Measurements from ENCODE around the gene PCLAF. TPM values are rescaled to one million over a fixed set of nuclear protein-coding genes. Genes with fewer than 3 reads are reported as not detected.
"Not testable (repeated sequence)": the region's sequence is repeated elsewhere in the genome, so short reads cannot be mapped to it uniquely, and the experiment has no call there.

PCLAF gene
- polyA plus RNA-seq, 2 of the 4 experiments (the other 2 are of a cell fraction), result 221 to 452 TPM

DNA sequence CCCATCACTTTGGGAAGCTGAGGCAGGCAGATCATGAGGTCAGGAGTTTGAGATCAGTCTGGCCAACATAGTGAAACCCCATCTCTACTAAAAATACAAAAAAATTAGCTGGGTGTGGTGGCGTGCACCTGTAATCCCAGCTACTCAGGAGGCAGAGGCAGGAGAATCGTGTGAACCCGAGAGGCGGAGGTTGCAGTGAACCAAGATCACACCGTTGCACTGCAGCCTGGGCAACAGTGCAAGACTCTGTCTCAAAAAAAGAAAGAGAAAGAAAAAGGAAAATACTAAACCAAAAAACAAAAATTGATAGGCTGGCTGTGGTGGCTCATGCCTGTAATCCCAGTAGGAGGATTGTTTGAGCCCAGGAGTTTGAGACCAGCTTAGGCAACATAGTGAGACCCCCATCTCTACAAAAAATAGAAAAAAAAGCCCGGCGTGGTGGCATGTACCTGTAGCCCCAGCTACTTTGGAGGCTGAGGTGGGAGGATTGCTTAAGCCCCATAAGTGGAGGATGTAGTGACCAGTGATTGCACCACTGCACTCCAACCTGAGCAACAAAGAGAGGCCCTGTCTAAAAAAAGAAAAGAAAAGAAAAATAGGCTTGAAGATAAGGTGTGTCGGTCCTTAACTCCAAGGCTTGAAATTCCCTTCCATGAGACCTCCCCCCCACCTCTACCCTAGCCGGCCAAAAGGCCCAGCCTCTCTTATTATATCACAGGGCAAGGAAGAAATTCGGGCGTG is 941 bp downstream of the PCLAF start:
- Histone ChIP-seq H3K27ac (peak overlapping the region; percentile 52 to 81), H3K4me3 (peak overlapping the region; percentile 57), H3K4me1 (peaks cover 25% of the 10 kb centered on the region; the same call in 2 of the 3 replicates), H3K4me2 (peak overlapping the region; percentile 76)
- POLR2A ChIA-PET, FAIRE-seq, H3K9me3 ChIP-seq: not testable (repeated sequence)
- DNase-seq (ENCODE audit: low read depth in 1 of 2, low spot score in 1 of 2), result peak in 1 of 2 experiments; percentile 27
- WGBS (ENCODE audit: missing lambda C conversion rate), result 62% methylated on average over 11 of the region's 11 CpGs
- CTCF ChIA-PET, result interaction anchor here (0.7 to 1.5 kb wide), 2 partner anchors 16 to 273 kb away, joined by 3 read pairs; no protein-coding TSS in a partner anchor
- 0 out of 4 replicates have a peak, but pooled peaks of 1 of the 2 experiments have one; percentile 7 for TF ChIP-seq CEBPB (IDR thresholded peaks at IDR 0.05)
- ATAC-seq, result peak in 1 of 2 experiments; percentile 7; a peak in 3 of 6 replicates

DNA sequence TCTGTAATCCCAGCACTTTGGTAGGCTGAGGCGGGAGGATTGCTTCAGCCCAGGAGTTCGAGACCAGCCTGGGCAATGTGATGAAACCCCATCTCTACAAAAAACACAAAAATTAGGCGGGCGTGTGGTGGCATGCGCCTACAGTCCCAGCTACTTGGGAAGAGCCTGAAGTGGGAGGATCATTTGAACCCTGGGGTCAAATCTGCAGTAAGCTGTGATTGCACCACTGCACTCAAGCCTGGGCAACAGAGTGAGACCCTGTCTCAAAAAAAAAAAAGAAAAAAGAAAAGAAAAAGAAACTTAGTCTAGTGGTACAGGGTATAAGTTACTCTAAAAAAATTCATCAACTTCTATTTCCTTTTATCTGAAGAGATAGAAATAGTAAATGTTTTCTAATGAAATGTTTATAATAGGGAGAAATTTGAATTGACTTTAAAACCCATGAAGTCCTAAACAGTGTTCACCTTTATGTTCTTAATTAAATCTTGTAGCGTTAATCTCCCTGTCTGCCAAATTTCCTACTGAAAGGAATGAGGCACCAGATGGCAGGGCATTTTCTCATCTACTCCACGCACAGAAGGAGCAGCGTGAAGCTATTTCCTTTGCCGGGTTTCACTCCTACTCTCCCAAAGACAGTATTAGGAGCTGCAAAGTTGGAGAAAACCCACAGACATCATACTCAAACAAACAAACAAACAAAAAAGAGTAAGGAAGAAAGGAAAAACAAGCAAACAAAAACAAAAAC is 1.9 kb downstream of the PCLAF start:
- no peaks in the 10 kb centered on the region for H3K9me3 ChIP-seq
- ATAC-seq (no peak), FAIRE-seq (no peak), DNase-seq (ENCODE audit: low read depth in 1 of 2, low spot score in 1 of 2) (no peak)
- TF ChIP-seq, protein P1, sequence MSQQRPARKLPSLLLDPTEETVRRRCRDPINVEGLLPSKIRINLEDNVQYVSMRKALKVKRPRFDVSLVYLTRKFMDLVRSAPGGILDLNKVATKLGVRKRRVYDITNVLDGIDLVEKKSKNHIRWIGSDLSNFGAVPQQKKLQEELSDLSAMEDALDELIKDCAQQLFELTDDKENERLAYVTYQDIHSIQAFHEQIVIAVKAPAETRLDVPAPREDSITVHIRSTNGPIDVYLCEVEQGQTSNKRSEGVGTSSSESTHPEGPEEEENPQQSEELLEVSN (IDR thresholded peaks at IDR 0.05; ENCODE audit: borderline replicate concordance, low read depth), result no peak
- H3K4me2 ChIP-seq, result peak overlapping the region; percentile 76
- ChIA-PET POLR2A (interaction anchor here (1.2 kb wide), 1 partner anchor 8 kb away, joined by 4 read pairs; no protein-coding TSS in a partner anchor), CTCF (interaction anchor here (1.5 kb wide), 1 partner anchor 274 kb away, joined by 3 read pairs; no protein-coding TSS in a partner anchor)
- peak overlapping the region; percentile 57; the same call in 1 of the 3 replicates for H3K4me3 ChIP-seq
- WGBS (ENCODE audit: missing lambda C conversion rate), result 74% methylated on average over 9 of the region's 9 CpGs
- H3K4me1 ChIP-seq, result peaks cover 25% of the 10 kb centered on the region; the same call in 2 of the 3 replicates
- H3K27ac ChIP-seq, result no peak overlapping the region; a peak in 1 of 6 replicates

DNA sequence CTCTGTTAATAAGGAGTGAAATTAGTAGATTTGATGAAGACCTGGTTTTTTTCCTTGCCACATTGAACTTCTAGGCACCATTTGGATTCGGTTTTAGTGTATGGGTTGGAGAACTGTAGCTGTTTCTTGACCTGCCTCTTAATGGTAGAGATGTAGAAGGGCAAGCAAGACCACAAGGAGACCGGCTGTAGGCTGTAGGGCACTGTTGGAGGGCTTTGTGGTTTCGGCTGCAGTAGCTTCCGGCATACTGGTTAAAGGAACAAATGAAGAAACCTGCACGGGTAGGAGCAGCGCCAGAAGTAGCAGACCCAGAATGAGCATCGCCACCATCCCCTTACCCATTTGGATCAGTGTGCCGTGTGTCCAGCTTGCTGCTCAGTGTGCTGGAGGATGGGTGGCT is 7.9 kb downstream of the PCLAF start:
- ChIA-PET CTCF (interaction anchor here (1.3 to 1.9 kb wide), 3 partner anchors 15 to 38 kb away, joined by 3 to 4 read pairs (median 4); no protein-coding TSS in a partner anchor), POLR2A (no interaction called here)
- TF ChIP-seq POLR2AphosphoS2 (conservative IDR thresholded peaks at IDR 0.05; ENCODE audit: low read length) (no peak), NR3C1 (IDR thresholded peaks at IDR 0.05) (no peak), RCOR1 (IDR thresholded peaks at IDR 0.05; ENCODE audit: low read depth, low read length) (no peak), JUNB (IDR thresholded peaks at IDR 0.05) (no peak), ZFP36 (IDR thresholded peaks at IDR 0.05; ENCODE audit: borderline replicate concordance, partially characterized antibody) (no peak), ESRRA (IDR thresholded peaks at IDR 0.05; ENCODE audit: borderline replicate concordance, low read length) (no peak)
- no peak overlapping the region for H3K27ac ChIP-seq
- peaks cover under 1% of the 10 kb centered on the region; the same call in 1 of the 3 replicates for H3K4me1 ChIP-seq
- no peak overlapping the region for H3K4me2 ChIP-seq
- no peak for DNase-seq (ENCODE audit: low read depth in 1 of 2, low spot score in 1 of 2)
- FAIRE-seq, result no peak
- peak in 1 of 2 experiments; percentile 33; a peak in 2 of 6 replicates for ATAC-seq
- no peak overlapping the region for H3K4me3 ChIP-seq
- 89% methylated on average over 8 of the region's 8 CpGs for WGBS (ENCODE audit: missing lambda C conversion rate)
- H3K9me3 ChIP-seq, result no peaks in the 10 kb centered on the region

DNA sequence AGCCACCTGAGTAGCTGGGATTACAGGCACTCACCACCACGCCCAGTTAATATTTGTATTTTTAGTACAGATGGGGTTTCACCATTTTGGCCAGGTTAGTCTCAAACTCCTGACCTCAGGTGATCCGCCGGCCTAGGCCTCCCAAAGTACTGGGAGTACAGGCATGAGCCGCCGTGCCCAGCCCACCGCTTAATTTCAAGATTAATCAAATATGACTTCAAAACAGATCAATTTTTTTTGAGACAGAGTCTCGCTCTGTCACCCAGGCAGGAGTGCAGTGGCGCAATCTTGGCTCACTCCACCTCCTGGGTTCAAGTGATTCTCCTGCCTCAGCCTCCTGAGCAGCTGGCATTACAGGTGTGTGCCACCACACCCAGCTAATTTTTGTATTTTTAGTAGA is 9.9 kb downstream of the PCLAF start:
- CTCF ChIA-PET, result interaction anchor here (0.6 to 1.5 kb wide), 3 partner anchors 10 to 341 kb away, joined by 3 to 6 read pairs (median 3); no protein-coding TSS in a partner anchor
- H3K4me3 ChIP-seq; POLR2A ChIA-PET; H3K9me3 ChIP-seq; FAIRE-seq; ATAC-seq; H3K27ac ChIP-seq; H3K4me1 ChIP-seq; H3K4me2 ChIP-seq; DNase-seq (ENCODE audit: low read depth in 1 of 2, low spot score in 1 of 2): not testable (repeated sequence)
- 97% methylated on average over 8 of the region's 8 CpGs for WGBS (ENCODE audit: missing lambda C conversion rate)

DNA sequence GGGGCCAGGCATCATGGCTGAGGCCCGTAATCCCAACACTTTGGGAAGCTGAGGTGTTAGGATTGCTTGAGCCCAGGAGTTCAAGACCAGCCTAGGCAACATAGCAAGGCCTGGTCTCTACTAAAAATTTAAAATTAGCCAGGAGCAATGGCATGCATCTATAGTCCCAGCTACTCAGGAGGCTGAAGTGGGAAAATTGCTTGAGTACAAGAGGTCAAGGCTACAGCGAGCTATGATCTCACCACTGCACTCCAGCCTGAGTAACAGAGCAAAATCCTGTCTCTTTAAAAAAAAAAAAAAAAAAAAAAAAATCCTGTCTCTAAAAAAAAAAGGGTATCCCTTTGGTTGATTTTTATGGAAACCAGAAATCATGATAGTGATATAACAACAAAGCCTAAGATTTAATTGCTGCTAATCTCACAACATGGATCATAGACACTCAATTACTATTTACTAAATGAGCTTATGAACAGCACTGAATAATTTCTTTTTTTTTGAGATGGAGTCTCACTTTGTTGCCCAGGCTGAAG is 12.1 kb downstream of the PCLAF start:
- ChIA-PET POLR2A (no interaction called here), CTCF (interaction anchor here (0.6 to 1.4 kb wide), 5 partner anchors 10 to 312 kb away, joined by 3 to 4 read pairs (median 4); no protein-coding TSS in a partner anchor)
- no peak overlapping the region for H3K27ac ChIP-seq
- no peak for FAIRE-seq
- no peak overlapping the region for H3K4me2 ChIP-seq
- 83% methylated on average over 2 of the region's 2 CpGs for WGBS (ENCODE audit: missing lambda C conversion rate)
- no peak for DNase-seq (ENCODE audit: low read depth in 1 of 2, low spot score in 1 of 2)
- TF ChIP-seq RNF2 (IDR thresholded peaks at IDR 0.05; ENCODE audit: borderline replicate concordance, low read depth) (no peak), MAZ (IDR thresholded peaks at IDR 0.05; ENCODE audit: borderline replicate concordance, low read depth, low read length) (no peak), SREBF2 (IDR thresholded peaks at IDR 0.05) (no peak), HEYL (CRISPR knock-in tag; IDR thresholded peaks at IDR 0.05) (no peak)
- ATAC-seq, result no peak; a peak in 1 of 6 replicates
- no peaks in the 10 kb centered on the region for H3K9me3 ChIP-seq
- H3K4me3 ChIP-seq, result no peak overlapping the region
- H3K4me1 ChIP-seq, result no peaks in the 10 kb centered on the region

Data from A549 (cell line).